GM12878 (cell line): Measurements from ENCODE around the gene FASTKD2. TPM values are rescaled to one million over a fixed set of nuclear protein-coding genes. Genes with fewer than 3 reads are reported as not detected.
A peak's percentile ranks its signal among the peaks of the same experiment; 100 is the strongest.

Source experiments
- ATAC-seq: fragments of 200-7000 bp; cut with Tn5 transposase; 3 replicates; pipeline ENCODE4 v1.9.1; 2020; ENCODE audit warnings: mild to moderate bottlenecking, moderate library complexity
- BruUV-seq: library from RNA; stranded (reverse); fragments of 400-500 nt; replicated peaks from 2 replicates; lab custom pipeline; 2021; lab: Mats Ljungman, UMichigan
- CTCF ChIA-PET: fragments of 300-600 bp; sonication (Branson Sonifier 250); formaldehyde crosslinking; extraction: SDS; loops from one replicate; lab custom pipeline; 2021; ENCODE audit warnings: inconsistent platforms; lab: Yijun Ruan, JAX
- POLR2A ChIA-PET: fragments of 350-600 bp; formaldehyde crosslinking; extraction: SDS; loops from one replicate; lab custom pipeline; 2021; ENCODE audit warnings: inconsistent platforms; lab: Charles Lee
- RAD21 ChIA-PET: fragments of 300-600 bp; sonication (Branson Sonifier 250); formaldehyde crosslinking; loops from one replicate; lab custom pipeline; 2023; ENCODE audit warnings: antibody characterized with exemption; ENCODE audit not compliant: unreplicated experiment; lab: Charles Lee
- SMC1A ChIA-PET: fragments of 300-600 bp; sonication (Branson Sonifier 250); formaldehyde crosslinking; loops from one replicate; lab custom pipeline; 2023; ENCODE audit not compliant: unreplicated experiment, uncharacterized antibody; lab: Charles Lee
- DNase-seq: peaks from one replicate; pipeline ENCODE4 v3.0.0-alpha.2; 2011; ENCODE audit warnings: low read depth, low spot score
- FAIRE-seq: peaks from 3 replicates; lab custom pipeline; 2011; peaks lifted over from hg19 to GRCh38; lab: Jason Lieb, UNC
- H2AFZ ChIP-seq: 2 replicates; pipeline ENCODE4 v1.6.0; 2011; ENCODE audit warnings: low read depth, low read length, control low read depth; ENCODE audit not compliant: control insufficient read depth
- H3K27ac ChIP-seq: 2 replicates; pipeline ENCODE4 v1.5.1; 2011; ENCODE audit warnings: control low read depth; ENCODE audit not compliant: control insufficient read depth, insufficient read depth
- H3K27me3 ChIP-seq, 2 experiments: replicated peaks in 1 of 2; 2 replicates each; pipeline versions ENCODE4 v1.6.0 to v1.6.1; 2011; ENCODE audit warnings: low read length in 1 of 2; ENCODE audit not compliant: control insufficient read depth in 2 of 2, insufficient read depth in 2 of 2
- H3K36me3 ChIP-seq, 2 experiments: 2 replicates each; pipeline ENCODE4 v1.5.1; 2011; ENCODE audit warnings: low read length in 1 of 2; ENCODE audit not compliant: control insufficient read depth in 2 of 2, insufficient read depth in 2 of 2
- H3K4me1 ChIP-seq: 2 replicates; pipeline ENCODE4 v1.6.1; 2011; ENCODE audit warnings: mild to moderate bottlenecking, low read length, moderate library complexity, mixed read lengths; ENCODE audit not compliant: control insufficient read depth, insufficient read depth
- H3K4me2 ChIP-seq: 2 replicates; pipeline ENCODE4 v1.6.0; 2011; ENCODE audit warnings: control low read depth; ENCODE audit not compliant: control insufficient read depth, insufficient read depth
- H3K4me3 ChIP-seq: fragments of 200-600 bp; sonication (generic); 2 replicates; pipeline ENCODE4 v1.5.1; 2016
- H3K79me2 ChIP-seq: 2 replicates; pipeline ENCODE4 v1.6.0; 2011; ENCODE audit warnings: low read length; ENCODE audit not compliant: control insufficient read depth, insufficient read depth
- H3K9ac ChIP-seq: 2 replicates; pipeline ENCODE4 v1.8.0; 2011; ENCODE audit warnings: low read length, control low read depth, mixed read lengths; ENCODE audit not compliant: control insufficient read depth, insufficient read depth
- H3K9me3 ChIP-seq: replicated peaks from 3 replicates; pipeline ENCODE4 v1.5.1; 2011; ENCODE audit warnings: mild to moderate bottlenecking, low read length; ENCODE audit not compliant: control insufficient read depth, insufficient read depth
- H4K20me1 ChIP-seq: 2 replicates; pipeline ENCODE4 v1.6.0; 2011; ENCODE audit not compliant: control insufficient read depth, insufficient read depth
- BACH1 ChIP-seq: fragments of 450-650 bp; IDR thresholded peaks from 2 replicates; pipeline ENCODE4 v1.6.1; 2017; ENCODE audit warnings: mild to moderate bottlenecking, borderline replicate concordance
- EED ChIP-seq: sonication (generic); IDR thresholded peaks from 2 replicates; pipeline ENCODE4 v1.6.1; 2016; ENCODE audit warnings: antibody characterized with exemption, low read depth
- GABPA ChIP-seq: IDR thresholded peaks from 2 replicates; pipeline ENCODE4 v1.6.1; 2014; ENCODE audit warnings: antibody characterized with exemption, low read depth, mild to moderate bottlenecking, inconsistent platforms
- JUNB ChIP-seq: IDR thresholded peaks from 2 replicates; pipeline ENCODE4 v1.6.1; 2016; ENCODE audit warnings: antibody characterized with exemption, mild to moderate bottlenecking
- KAT2A ChIP-seq: conservative IDR thresholded peaks from 2 replicates; pipeline ENCODE4 v1.6.1; 2011; ENCODE audit warnings: low read depth, low read length; ENCODE audit not compliant: control insufficient read depth
- MEF2A ChIP-seq: IDR thresholded peaks from 2 replicates; pipeline ENCODE4 v1.6.1; 2011; ENCODE audit warnings: low read depth, mild to moderate bottlenecking, low read length, moderate library complexity; ENCODE audit not compliant: insufficient read depth
- MYC ChIP-seq: IDR thresholded peaks from 2 replicates; pipeline ENCODE4 v1.6.1; 2011; ENCODE audit warnings: mild to moderate bottlenecking, low read length, moderate library complexity, inconsistent platforms; ENCODE audit not compliant: insufficient read depth, insufficient replicate concordance, insufficient read length, severe bottlenecking
- NFIC ChIP-seq: IDR thresholded peaks from 2 replicates; pipeline ENCODE4 v1.6.1; 2012; ENCODE audit warnings: low read depth, mild to moderate bottlenecking, inconsistent platforms, low read length, moderate library complexity
- RUNX3 ChIP-seq: IDR thresholded peaks from 2 replicates; pipeline ENCODE4 v1.6.1; 2012; ENCODE audit warnings: low read length, inconsistent platforms
- WGBS: methylation state at CpG from one replicate; pipeline ENCODE4 v1.1.6; 2016; ENCODE audit warnings: low lambda C conversion rate; ENCODE audit not compliant: insufficient replicate concordance, insufficient coverage; ENCODE audit errors: missing lambda C conversion rate; 5-methylcytosine and 5-hydroxymethylcytosine counted together
- in situ Hi-C: fragments of 300-500 bp; cut with MboI; formaldehyde crosslinking; loops from 9 replicates; pipeline ENCODE4 v1.14.3; 2018; ENCODE audit warnings: mixed read lengths
- intact Hi-C: fragments of 100-400 bp; cut with micrococcal nuclease; formaldehyde crosslinking; loops from one replicate; pipeline ENCODE4 v1.14.2; 2022; ENCODE audit not compliant: unreplicated experiment
- polyA plus RNA-seq, 11 experiments: library from polyadenylated mRNA; depleted of rRNA in 4 of 11; unstranded in 6 of 11; stranded (reverse) in 5 of 11; fragments of >200 nt; fragmentation: Nextera tagmentation in 4 of 11; fragmentation: Illumina TruSeq in 1 of 11; extraction: Ambion mirVana in 4 of 11; extraction: Trizol in 1 of 11; gene quantifications; 1 replicate in 1 of 11; 2 replicates in 10 of 11; pipeline versions ENCODE4 v1.2.1 to v1.2.3, GENCODE V29; 2011 to 2016; ENCODE audit warnings: inconsistent platforms in 2 of 11, missing spikeins in 2 of 11, low read depth in 1 of 11
- total RNA-seq, 4 experiments: library from RNA; depleted of rRNA in 3 of 4; stranded (reverse); fragments of >200 nt in 3 of 4; fragmentation: Illumina TruSeq in 1 of 4; extraction: Trizol in 1 of 4; gene quantifications; 2 replicates each; pipeline versions ENCODE4 v1.2.1 to v1.2.3, GENCODE V29; 2013 to 2021

Gene FASTKD2
- total and polyA plus RNA-seq, 10 of the 15 experiments (the other 5 are each of a cell fraction or from before 2014, with no cell fraction given) = 32.1 to 115 (median 52.3) TPM

DNA sequence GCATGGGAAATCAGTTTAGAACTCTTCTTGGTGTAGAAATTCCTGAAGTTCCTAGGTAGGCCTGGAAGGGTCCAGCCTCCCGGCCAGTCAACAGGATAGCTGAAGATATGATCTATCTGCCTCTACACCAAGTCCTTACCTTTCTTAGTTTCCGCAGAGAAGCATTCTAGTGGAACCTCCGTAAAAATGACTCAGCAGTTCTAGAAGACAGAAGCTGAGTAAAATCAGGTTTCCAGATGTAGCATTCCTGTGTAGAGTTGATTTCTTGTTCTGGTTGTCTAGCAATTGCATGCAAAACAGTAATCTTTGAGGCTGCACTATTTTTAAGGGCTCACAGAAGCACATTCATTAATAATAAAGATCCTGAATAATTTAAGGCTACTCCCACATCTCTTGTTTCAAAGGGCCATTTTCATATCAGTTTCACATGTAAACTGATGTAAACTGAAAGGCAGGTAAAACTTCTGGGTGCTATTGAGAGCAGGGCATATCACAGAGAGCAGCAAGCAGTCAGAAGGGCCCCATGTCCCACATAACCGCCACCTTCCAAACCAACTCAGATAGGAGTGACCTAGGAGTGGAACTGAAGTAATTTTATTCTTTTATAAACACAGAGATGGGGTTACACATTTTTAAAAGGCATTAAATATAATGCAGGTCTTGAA is 44.0 kb upstream of the FASTKD2 start:
- DNase-seq (peak; percentile 15), ATAC-seq (peak; percentile 65), FAIRE-seq (no peak)
- Histone ChIP-seq H3K36me3 (no peaks in the 10 kb centered on the region), H3K27ac (0 out of 2 replicates have a peak overlapping the region, but pooled peaks have one; percentile 30), H3K4me3 (no peak overlapping the region), H2AFZ (peak overlapping the region; percentile 24), H3K79me2 (no peaks in the 10 kb centered on the region), H3K4me2 (peak overlapping the region; percentile 27; the same call in 1 of the 2 replicates), H4K20me1 (no peaks in the 10 kb centered on the region), H3K9me3 (no peaks in the 10 kb centered on the region), H3K27me3 (no peaks in the 10 kb centered on the region), H3K9ac (no peak overlapping the region), H3K4me1 (peaks cover 13% of the 10 kb centered on the region)
- no TSS peak for BruUV-seq
- ChIA-PET POLR2A (no interaction called here), SMC1A (no interaction called here), RAD21 (no interaction called here), CTCF (no interaction called here)
- 28% methylated on average over 4 of the region's 4 CpGs for WGBS
- in situ Hi-C loops = no loop called here
- TF ChIP-seq GABPA (peak; percentile 18; the same call in 1 of the 2 replicates), KAT2A (no peak), JUNB (peak; percentile 64), RUNX3 (peak; percentile 26; the same call in 1 of the 2 replicates), NFIC (0 out of 2 replicates have a peak, but pooled peaks have one; percentile 45), EED (no peak), MYC (no peak), BACH1 (peak; percentile 75), MEF2A (0 out of 2 replicates have a peak, but pooled peaks have one; percentile 34)
- intact Hi-C loops = no loop called here
